ENCODE data around the gene SDF4. TPM values are rescaled to one million over a fixed set of nuclear protein-coding genes. Genes with fewer than 3 reads are reported as not detected.

SDF4 gene
- total and polyA plus RNA-seq, 2 donors (not counting 1 experiment from before 2014, with no cell fraction given): 100 to 143 TPM

- under 1% methylated on average over 31 of the region's 31 CpGs for WGBS (ENCODE audit: insufficient coverage)
- TF ChIP-seq CTCF (IDR thresholded peaks at IDR 0.05) (no peak), EZH2 (IDR thresholded peaks at IDR 0.05; ENCODE audit: borderline replicate concordance, insufficient read depth, low read depth, low read length, poor library complexity, severe bottlenecking) (no peak)
- peak overlapping the region; percentile 98 for H2AFZ ChIP-seq (ENCODE audit: insufficient read depth, low read depth, low read length, poor library complexity, severe bottlenecking)
These were observed 41.4 kb upstream of the SDF4 start for GRCh38 chr1:1273209-1273511.

More at GRCh38 chr1:1273209-1273511, 41.4 kb upstream of the SDF4 start:
- H3K4me3 Mint-ChIP-seq: peak overlapping the region; percentile 88
- H3K4me1 ChIP-seq (ENCODE audit: control insufficient read depth in 2 of 2, insufficient read depth in 2 of 2, low read length in 2 of 2): peaks cover 29 to 38% of the 10 kb centered on the region in 2 donors
- CTCF ChIA-PET: interaction anchor here (0.6 to 0.9 kb wide), 3 partner anchors 17 to 156 kb away, joined by 3 to 4 read pairs (median 3); partner anchors contain the start of gene AURKAIP1
- H3K4me2 ChIP-seq (replicated peaks; ENCODE audit: low read depth, low read length, poor library complexity, severe bottlenecking): peak overlapping the region; percentile 93
- H3K9me3 Mint-ChIP-seq (ENCODE audit: insufficient read depth): no peaks in the 10 kb centered on the region
- ATAC-seq (ENCODE audit: low read depth): no peak
- H3K9ac ChIP-seq (ENCODE audit: low read length): peak overlapping the region; percentile 87
- POLR2A ChIA-PET: interaction anchor here (0.5 to 1.5 kb wide), 7 partner anchors 12 to 313 kb away, joined by 3 to 8 read pairs (median 4); partner anchors contain the start of genes AURKAIP1, CCNL2 and ISG15
- H3K27ac ChIP-seq (ENCODE audit: low read length in 2 of 2): peak overlapping the region; percentile 24 to 77
- H3K27ac Mint-ChIP-seq: peak overlapping the region; percentile 76
- DNase-seq: no peak
- peaks cover 0 to 9% of the 10 kb centered on the region in 2 experiments for H3K36me3 ChIP-seq (replicated peaks in 1 of 2; ENCODE audit: control extremely low read depth in 1 of 2, control insufficient read depth in 1 of 2, extremely low read depth in 1 of 2, insufficient read depth in 2 of 2, low read length in 1 of 2)
- intact Hi-C loops (cut with micrococcal nuclease): loop anchor here (1.0 kb wide), 3 partner anchors 32 to 157 kb away; partner anchors contain the start of genes C1orf159, CPTP and INTS11
- H3K4me3 ChIP-seq (ENCODE audit: control extremely low read depth in 1 of 5, extremely low read depth in 1 of 5, insufficient read depth in 1 of 5, low read depth in 2 of 5, low read length in 4 of 5): peak overlapping the region; percentile 3 to 84 (median 75)
- no peaks in the 10 kb centered on the region for H3K27me3 Mint-ChIP-seq
- peaks cover 52% of the 10 kb centered on the region for H3K79me2 ChIP-seq (ENCODE audit: control insufficient read depth, insufficient read depth, low read length)
- no peaks in the 10 kb centered on the region for H3K9me3 ChIP-seq (ENCODE audit: control extremely low read depth in 1 of 3, control insufficient read depth in 2 of 3, insufficient read depth in 1 of 3, low read length in 2 of 3)
- no peaks in the 10 kb centered on the region for H3K27me3 ChIP-seq (replicated peaks in 1 of 4; ENCODE audit: control extremely low read depth in 1 of 4, control insufficient read depth in 3 of 4, insufficient read depth in 4 of 4, low read length in 3 of 4)
- H4K20me1 ChIP-seq (ENCODE audit: control insufficient read depth, insufficient read depth, low read length, poor library complexity, severe bottlenecking): peaks cover 49% of the 10 kb centered on the region
- peaks cover 36% of the 10 kb centered on the region for H3K4me1 Mint-ChIP-seq

Data from B cell (primary cell).